ENCODE data around the gene TRMT2A.

TRMT2A gene

DNA sequence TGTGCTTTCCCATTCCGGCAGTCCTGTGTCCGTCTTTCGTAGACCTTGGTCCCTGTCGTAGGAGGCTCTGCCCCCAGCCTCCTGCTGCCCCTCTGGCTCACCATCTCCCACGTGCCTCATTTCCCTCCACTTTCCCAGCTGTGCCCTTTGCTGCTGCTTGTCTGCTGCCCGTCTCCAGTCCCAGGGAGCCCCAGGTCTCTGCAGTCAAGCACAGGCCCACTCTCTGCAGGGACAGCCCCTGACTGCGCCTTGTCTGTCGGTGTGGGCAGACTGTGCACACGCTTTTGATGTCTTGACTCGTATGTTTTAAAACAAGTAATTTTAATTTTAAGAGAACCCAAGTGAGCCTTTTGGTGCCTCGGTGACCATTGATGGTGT is 24.6 kb downstream of the TRMT2A start:
- Histone ChIP-seq H3K79me2 (ENCODE audit: low read length) (no peaks in the 10 kb centered on the region), H3K36me3 (replicated peaks; ENCODE audit: low read depth, low read length) (peaks cover 86% of the 10 kb centered on the region)
- TF ChIP-seq, protein P1, sequence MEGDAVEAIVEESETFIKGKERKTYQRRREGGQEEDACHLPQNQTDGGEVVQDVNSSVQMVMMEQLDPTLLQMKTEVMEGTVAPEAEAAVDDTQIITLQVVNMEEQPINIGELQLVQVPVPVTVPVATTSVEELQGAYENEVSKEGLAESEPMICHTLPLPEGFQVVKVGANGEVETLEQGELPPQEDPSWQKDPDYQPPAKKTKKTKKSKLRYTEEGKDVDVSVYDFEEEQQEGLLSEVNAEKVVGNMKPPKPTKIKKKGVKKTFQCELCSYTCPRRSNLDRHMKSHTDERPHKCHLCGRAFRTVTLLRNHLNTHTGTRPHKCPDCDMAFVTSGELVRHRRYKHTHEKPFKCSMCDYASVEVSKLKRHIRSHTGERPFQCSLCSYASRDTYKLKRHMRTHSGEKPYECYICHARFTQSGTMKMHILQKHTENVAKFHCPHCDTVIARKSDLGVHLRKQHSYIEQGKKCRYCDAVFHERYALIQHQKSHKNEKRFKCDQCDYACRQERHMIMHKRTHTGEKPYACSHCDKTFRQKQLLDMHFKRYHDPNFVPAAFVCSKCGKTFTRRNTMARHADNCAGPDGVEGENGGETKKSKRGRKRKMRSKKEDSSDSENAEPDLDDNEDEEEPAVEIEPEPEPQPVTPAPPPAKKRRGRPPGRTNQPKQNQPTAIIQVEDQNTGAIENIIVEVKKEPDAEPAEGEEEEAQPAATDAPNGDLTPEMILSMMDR (IDR thresholded peaks at IDR 0.05; ENCODE audit: low read depth, low read length): no peak
- TF ChIP-seq EZH2phosphoT487 (IDR thresholded peaks at IDR 0.05; ENCODE audit: low read depth): no peak

DNA sequence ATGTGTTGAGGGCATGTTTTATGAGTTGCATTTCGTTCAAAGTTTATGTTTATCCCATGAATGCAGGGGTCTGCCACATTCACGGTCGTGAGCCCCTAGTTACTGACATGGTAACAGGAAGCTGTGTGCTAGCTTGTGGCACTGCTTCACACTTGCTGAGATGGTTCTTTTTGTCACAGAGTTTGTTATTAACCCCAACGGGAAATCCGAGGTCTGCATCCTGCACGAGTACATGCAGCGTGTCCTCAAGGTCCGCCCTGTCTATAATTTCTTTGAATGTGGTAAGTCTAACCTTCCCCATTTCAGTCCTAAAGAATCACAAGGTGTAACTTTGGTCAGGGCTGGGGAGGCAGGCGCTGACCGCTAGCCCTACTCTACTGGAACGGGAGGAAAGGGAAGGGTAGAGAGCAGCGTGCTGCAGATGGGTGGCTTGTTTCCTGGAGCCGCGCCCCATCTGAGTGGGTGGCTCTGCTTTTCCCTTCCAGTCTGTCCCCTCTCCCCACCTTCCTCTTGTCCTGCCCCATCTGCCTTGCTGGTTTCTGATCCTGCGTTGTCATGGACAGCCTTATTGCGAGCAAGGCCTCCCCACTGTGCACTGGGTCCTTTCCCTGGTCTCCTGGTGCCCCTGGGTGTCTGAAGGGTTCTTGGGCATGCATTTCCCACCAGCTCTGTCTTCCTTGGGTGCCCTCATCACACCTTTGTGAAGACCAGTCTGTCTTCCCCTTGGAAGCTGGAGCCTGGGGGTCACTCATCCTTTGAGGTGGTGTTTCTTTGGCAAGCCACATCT is 25.1 kb downstream of the TRMT2A start:
- Histone ChIP-seq H3K9ac (ENCODE audit: low read length) (no peak overlapping the region), H3K4me3 (ENCODE audit: low read length) (no peak overlapping the region), H2AFZ (ENCODE audit: low read depth, low read length) (no peak overlapping the region), H3K4me1 (ENCODE audit: low read length) (no peaks in the 10 kb centered on the region), H3K27me3 (ENCODE audit: low read depth, low read length) (no peaks in the 10 kb centered on the region), H3K27ac (ENCODE audit: low read length) (no peak overlapping the region), H3K4me2 (ENCODE audit: low read length) (no peak overlapping the region), H3K79me2 (ENCODE audit: low read length) (no peaks in the 10 kb centered on the region), H3K9me3 (ENCODE audit: insufficient read depth, low read length) (no peaks in the 10 kb centered on the region), H4K20me1 (ENCODE audit: insufficient read depth, low read length) (no peaks in the 10 kb centered on the region), H3K36me3 (replicated peaks; ENCODE audit: low read depth, low read length) (peaks cover 86% of the 10 kb centered on the region)
- TF ChIP-seq EZH2phosphoT487 (IDR thresholded peaks at IDR 0.05; ENCODE audit: low read depth): no peak
- TF ChIP-seq, protein P1 (IDR thresholded peaks at IDR 0.05; ENCODE audit: low read depth, low read length): no peak

More for the DNA sequence above, 24.6 kb downstream of the TRMT2A start:
- Histone ChIP-seq H2AFZ (ENCODE audit: low read depth, low read length) (no peak overlapping the region), H3K27ac (ENCODE audit: low read length) (no peak overlapping the region), H3K9me3 (ENCODE audit: insufficient read depth, low read length) (no peaks in the 10 kb centered on the region), H3K27me3 (ENCODE audit: low read depth, low read length) (no peaks in the 10 kb centered on the region), H3K4me1 (ENCODE audit: low read length) (no peaks in the 10 kb centered on the region), H3K9ac (ENCODE audit: low read length) (no peak overlapping the region), H3K4me3 (ENCODE audit: low read length) (no peak overlapping the region), H4K20me1 (ENCODE audit: insufficient read depth, low read length) (no peaks in the 10 kb centered on the region), H3K4me2 (ENCODE audit: low read length) (no peak overlapping the region)

DNA sequence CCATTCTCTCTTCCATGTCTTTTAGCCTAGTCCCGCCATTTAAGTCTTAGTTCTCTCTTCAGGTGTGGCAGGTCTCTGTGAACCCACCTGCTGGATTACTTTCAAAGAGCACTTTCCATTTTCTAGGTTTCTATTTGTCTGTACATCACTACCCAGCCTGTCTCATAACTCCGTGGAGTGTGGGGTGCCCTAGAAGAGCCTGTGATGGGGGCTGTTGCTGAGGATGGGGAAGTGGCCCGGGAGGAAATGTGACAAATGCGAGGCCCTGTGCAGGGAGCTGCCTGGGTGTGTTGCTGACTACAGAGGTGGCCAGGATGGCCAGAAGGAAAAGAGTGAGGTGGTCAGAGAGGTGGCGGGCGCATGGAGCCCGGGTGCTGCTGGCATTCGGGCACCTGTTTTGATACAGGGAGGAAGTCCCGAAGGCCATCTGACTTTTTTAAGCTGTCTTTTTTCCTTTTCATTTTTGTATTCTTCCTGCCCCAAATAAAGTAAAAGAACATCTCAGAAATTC is 26.2 kb downstream of the TRMT2A start:
- Histone ChIP-seq H3K4me1 (ENCODE audit: low read length) (no peaks in the 10 kb centered on the region), H4K20me1 (ENCODE audit: insufficient read depth, low read length) (no peaks in the 10 kb centered on the region), H3K79me2 (ENCODE audit: low read length) (peaks cover 4% of the 10 kb centered on the region), H2AFZ (ENCODE audit: low read depth, low read length) (no peak overlapping the region), H3K4me3 (ENCODE audit: low read length) (no peak overlapping the region), H3K9me3 (ENCODE audit: insufficient read depth, low read length) (no peaks in the 10 kb centered on the region), H3K27me3 (ENCODE audit: low read depth, low read length) (no peaks in the 10 kb centered on the region), H3K4me2 (ENCODE audit: low read length) (no peak overlapping the region), H3K36me3 (replicated peaks; ENCODE audit: low read depth, low read length) (peaks cover 83% of the 10 kb centered on the region), H3K9ac (ENCODE audit: low read length) (no peak overlapping the region), H3K27ac (ENCODE audit: low read length) (no peak overlapping the region)
- TF ChIP-seq, protein P1 (IDR thresholded peaks at IDR 0.05; ENCODE audit: low read depth, low read length): no peak
- TF ChIP-seq EZH2phosphoT487 (IDR thresholded peaks at IDR 0.05; ENCODE audit: low read depth): no peak

DNA sequence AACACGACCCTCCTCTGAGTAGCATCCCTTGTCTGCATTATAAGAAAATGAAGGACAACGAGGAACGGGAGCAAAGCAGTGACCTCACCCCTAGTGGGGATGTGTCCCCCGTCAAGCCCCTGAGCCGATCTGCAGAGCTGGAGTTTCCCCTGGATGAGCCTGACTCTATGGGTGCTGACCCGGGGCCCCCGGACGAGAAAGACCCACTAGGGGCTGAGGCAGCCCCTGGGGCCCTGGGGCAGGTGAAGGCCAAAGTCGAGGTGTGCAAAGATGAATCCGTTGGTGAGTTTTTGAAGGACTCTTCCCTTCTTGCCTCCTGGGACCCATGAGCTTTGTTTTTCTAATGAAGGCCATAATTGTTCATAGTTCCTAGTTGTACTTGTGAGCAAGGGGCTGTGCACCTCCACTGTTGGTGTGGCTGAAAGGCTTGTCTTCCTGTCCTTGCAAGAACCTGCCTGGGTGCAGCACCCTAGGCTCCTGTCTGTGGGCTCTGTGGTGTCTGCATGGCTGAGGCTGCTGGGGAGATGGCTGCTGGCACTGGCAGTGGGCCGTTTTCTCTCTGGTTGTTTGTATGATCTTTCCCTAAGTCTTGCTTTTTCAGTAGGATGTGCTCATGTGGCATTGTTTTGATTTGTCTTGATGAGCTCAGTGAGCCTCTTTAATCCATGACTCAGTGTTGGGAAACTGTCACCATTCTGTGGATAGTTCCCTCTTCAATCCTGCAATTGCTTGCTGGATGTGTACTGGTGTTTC is 26.9 kb downstream of the TRMT2A start:
- peaks cover 80% of the 10 kb centered on the region for H3K36me3 ChIP-seq (replicated peaks; ENCODE audit: low read depth, low read length)
- no peak overlapping the region for H3K27ac ChIP-seq (ENCODE audit: low read length)
- no peak for TF ChIP-seq EZH2phosphoT487 (IDR thresholded peaks at IDR 0.05; ENCODE audit: low read depth)
- TF ChIP-seq, protein P1 (IDR thresholded peaks at IDR 0.05; ENCODE audit: low read depth, low read length): no peak
- H3K4me3 ChIP-seq (ENCODE audit: low read length): no peak overlapping the region
- H3K4me2 ChIP-seq (ENCODE audit: low read length): no peak overlapping the region
- H3K27me3 ChIP-seq (ENCODE audit: low read depth, low read length): no peaks in the 10 kb centered on the region
- peaks cover 11% of the 10 kb centered on the region for H3K79me2 ChIP-seq (ENCODE audit: low read length)
- H4K20me1 ChIP-seq (ENCODE audit: insufficient read depth, low read length): peaks cover under 1% of the 10 kb centered on the region; the same call in 1 of the 2 replicates
- no peaks in the 10 kb centered on the region for H3K4me1 ChIP-seq (ENCODE audit: low read length)
- no peak overlapping the region for H2AFZ ChIP-seq (ENCODE audit: low read depth, low read length)
- no peaks in the 10 kb centered on the region for H3K9me3 ChIP-seq (ENCODE audit: insufficient read depth, low read length)
- no peak overlapping the region for H3K9ac ChIP-seq (ENCODE audit: low read length)
